HepG2 (cell line): Measurements from ENCODE around the gene TRMT10C. TPM values are rescaled to one million over a fixed set of nuclear protein-coding genes. Genes with fewer than 3 reads are reported as not detected.

Experiments used
- AGO1 ChIP-seq: fragments of 200-400 bp; formaldehyde crosslinking; IDR thresholded peaks from 2 replicates; pipeline ENCODE4 v1.6.1; 2017; ENCODE audit warnings: mild to moderate bottlenecking, low read depth, low read length, moderate library complexity; ENCODE audit not compliant: poor library complexity, severe bottlenecking
- AGO2 ChIP-seq: fragments of 200-400 bp; formaldehyde crosslinking; optimal IDR thresholded peaks from 2 replicates; pipeline ENCODE3; 2017; ENCODE audit warnings: mild to moderate bottlenecking, low read depth, low read length, moderate library complexity
- FOXO1 ChIP-seq: sonication (generic); formaldehyde crosslinking; IDR thresholded peaks from 2 replicates; pipeline ENCODE4 v1.4.0; 2020; ENCODE audit warnings: missing genetic modification reagents
- PHF8 ChIP-seq: sonication (generic); formaldehyde crosslinking; IDR thresholded peaks from 2 replicates; pipeline ENCODE4 v1.5.0; 2020; ENCODE audit warnings: missing genetic modification reagents
- RFXAP ChIP-seq: sonication (generic); formaldehyde crosslinking; IDR thresholded peaks from 2 replicates; pipeline ENCODE4 v1.4.0; 2020; ENCODE audit warnings: missing genetic modification reagents, borderline replicate concordance
- SP5 ChIP-seq: IDR thresholded peaks from 2 replicates; pipeline ENCODE4 v1.6.1; 2016; ENCODE audit warnings: low read depth, borderline replicate concordance
- ZBTB40 ChIP-seq, 2 experiments: fragments of 450-650 bp in 1 of 2; sonication (generic) in 1 of 2; formaldehyde crosslinking in 1 of 2; IDR thresholded peaks; 2 replicates each; pipeline versions ENCODE4 v1.6.1 to v1.8.0; 2016 to 2022; ENCODE audit warnings: antibody characterized with exemption in 1 of 2, mild to moderate bottlenecking in 1 of 2, missing genetic modification reagents in 1 of 2
- ZMYM3 ChIP-seq: sonication (generic); formaldehyde crosslinking; IDR thresholded peaks from 2 replicates; pipeline ENCODE4 v1.5.1; 2020; ENCODE audit warnings: mild to moderate bottlenecking, missing genetic modification reagents
- ZNF547 ChIP-seq: sonication (generic); formaldehyde crosslinking; IDR thresholded peaks from 2 replicates; pipeline ENCODE4 v1.5.1; 2020; ENCODE audit warnings: mild to moderate bottlenecking, missing genetic modification reagents
- ZNF572 ChIP-seq: sonication (generic); formaldehyde crosslinking; IDR thresholded peaks from 2 replicates; pipeline ENCODE4 v1.5.1; 2020; ENCODE audit warnings: mild to moderate bottlenecking, missing genetic modification reagents
- ZNF589 ChIP-seq: sonication (generic); formaldehyde crosslinking; conservative IDR thresholded peaks from 2 replicates; pipeline ENCODE4 v1.8.0; 2022; ENCODE audit warnings: mild to moderate bottlenecking, moderate library complexity, missing genetic modification reagents
- ZNF609 ChIP-seq: sonication (generic); formaldehyde crosslinking; IDR thresholded peaks from 2 replicates; pipeline ENCODE4 v1.4.0; 2020; ENCODE audit warnings: mild to moderate bottlenecking, missing genetic modification reagents, borderline replicate concordance
- ZNF777 ChIP-seq: sonication (generic); formaldehyde crosslinking; IDR thresholded peaks from 2 replicates; pipeline ENCODE4 v1.4.0; 2020; ENCODE audit warnings: missing genetic modification reagents
- polyA plus RNA-seq, 8 experiments: library from polyadenylated mRNA; depleted of rRNA in 3 of 8; stranded (reverse) in 7 of 8; unstranded in 1 of 8; fragments of >200 nt; fragmentation: Illumina TruSeq in 4 of 8; extraction: Trizol in 4 of 8; gene quantifications; 2 replicates each; pipeline versions ENCODE4 v1.2.1 to v1.2.3, GENCODE V29; 2011 to 2016; ENCODE audit warnings: low read depth in 4 of 8, missing spikeins in 1 of 8, mixed read lengths in 1 of 8; ENCODE audit not compliant: insufficient read depth in 1 of 8
- total RNA-seq, 5 experiments: library from RNA; depleted of rRNA; stranded (reverse); fragments of >200 nt; fragmentation: Illumina TruSeq; extraction: Trizol; gene quantifications; 2 replicates each; pipeline ENCODE4 v1.2.3, GENCODE V29; 2016; ENCODE audit warnings: low read depth in 1 of 5

The TRMT10C gene
- total and polyA plus RNA-seq, 2 of the 13 experiments (the other 11 are each of a cell fraction or from before 2014, with no cell fraction given) = 10.8 to 39.2 TPM

GRCh38 chr3:101512646-101513418, 48.8 kb upstream of the TRMT10C start, which contains the start of gene SENP7 (continued):
- TF ChIP-seq ZNF589 (CRISPR knock-in tag) (no peak), ZBTB40 (IDR thresholded peaks at IDR 0.05) (peak; percentile 68), ZBTB40 (CRISPR knock-in tag; IDR thresholded peaks at IDR 0.05) (no peak), PHF8 (CRISPR knock-in tag) (peak; percentile 47; the same call in 1 of the 2 replicates), AGO1 (no peak), ZNF547 (CRISPR knock-in tag) (no peak), FOXO1 (no peak), AGO2 (no peak), ZNF572 (CRISPR knock-in tag) (no peak), ZNF777 (CRISPR knock-in tag) (peak; percentile 56; the same call in 1 of the 2 replicates), RFXAP (CRISPR knock-in tag) (0 out of 2 replicates have a peak, but pooled peaks have one; percentile 40), SP5 (CRISPR knock-in tag) (0 out of 2 replicates have a peak, but pooled peaks have one; percentile 37), ZNF609 (CRISPR knock-in tag) (no peak), ZMYM3 (CRISPR knock-in tag) (0 out of 2 replicates have a peak, but pooled peaks have one; percentile 6)
